ENCODE results near the gene TPP1. TPM values are rescaled to one million over a fixed set of nuclear protein-coding genes. Genes with fewer than 3 reads are reported as not detected.

Gene TPP1
- total RNA-seq, 6 experiments from 2014 or later = 62.5 to 159 (median 81.0) TPM

DNA sequence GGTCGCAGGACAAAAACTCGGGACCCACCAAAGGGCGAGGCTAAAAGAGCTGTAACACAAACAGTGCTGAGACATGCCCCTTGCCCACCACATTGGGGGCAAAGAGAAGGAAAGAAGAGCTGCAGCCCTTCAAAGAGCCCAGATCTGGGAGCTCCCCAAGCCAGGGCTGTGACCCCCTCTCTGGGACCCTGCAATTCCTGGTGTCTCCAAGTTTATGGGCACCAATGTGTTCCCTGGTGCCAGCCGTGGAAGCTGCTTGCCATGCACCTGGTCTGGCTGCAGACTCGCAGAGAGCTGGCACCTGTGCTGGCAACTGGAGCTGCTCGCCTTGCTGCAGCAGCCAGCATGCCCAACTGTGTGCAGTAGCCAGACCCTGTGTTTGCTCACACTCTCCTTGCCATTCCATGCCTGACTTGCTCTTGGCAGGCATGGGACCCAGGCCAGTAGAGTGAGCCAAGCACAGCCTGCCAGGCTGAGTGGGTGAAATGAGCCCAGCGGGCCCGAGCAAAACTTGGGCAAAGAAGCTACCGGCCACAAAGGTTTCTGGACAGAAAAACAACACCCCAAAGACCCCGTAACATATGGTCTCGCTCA, 31.8 kb downstream of the TPP1 start:
- TF ChIP-seq CTCF (IDR thresholded peaks at IDR 0.05) = no peak
- Histone ChIP-seq H3K27ac (no peak overlapping the region), H3K27me3 (no peaks in the 10 kb centered on the region), H3K9me3 (no peaks in the 10 kb centered on the region), H3K36me3 (peaks cover 0 to 2% (median 0%) of the 10 kb centered on the region in 4 donors), H3K4me1 (no peaks in the 10 kb centered on the region), H3K4me3 (no peak overlapping the region)
- intact Hi-C loops (cut with DNase I) = no loop called here
- ATAC-seq (peak; percentile 93 to 100 (median 96)), DNase-seq (peak; percentile 52 to 88 (median 81))
- 50% methylated on average over 8 of the region's 11 CpGs for WGBS (ENCODE audit: insufficient coverage, low coverage, low lambda C conversion rate, missing lambda C conversion rate)

DNA sequence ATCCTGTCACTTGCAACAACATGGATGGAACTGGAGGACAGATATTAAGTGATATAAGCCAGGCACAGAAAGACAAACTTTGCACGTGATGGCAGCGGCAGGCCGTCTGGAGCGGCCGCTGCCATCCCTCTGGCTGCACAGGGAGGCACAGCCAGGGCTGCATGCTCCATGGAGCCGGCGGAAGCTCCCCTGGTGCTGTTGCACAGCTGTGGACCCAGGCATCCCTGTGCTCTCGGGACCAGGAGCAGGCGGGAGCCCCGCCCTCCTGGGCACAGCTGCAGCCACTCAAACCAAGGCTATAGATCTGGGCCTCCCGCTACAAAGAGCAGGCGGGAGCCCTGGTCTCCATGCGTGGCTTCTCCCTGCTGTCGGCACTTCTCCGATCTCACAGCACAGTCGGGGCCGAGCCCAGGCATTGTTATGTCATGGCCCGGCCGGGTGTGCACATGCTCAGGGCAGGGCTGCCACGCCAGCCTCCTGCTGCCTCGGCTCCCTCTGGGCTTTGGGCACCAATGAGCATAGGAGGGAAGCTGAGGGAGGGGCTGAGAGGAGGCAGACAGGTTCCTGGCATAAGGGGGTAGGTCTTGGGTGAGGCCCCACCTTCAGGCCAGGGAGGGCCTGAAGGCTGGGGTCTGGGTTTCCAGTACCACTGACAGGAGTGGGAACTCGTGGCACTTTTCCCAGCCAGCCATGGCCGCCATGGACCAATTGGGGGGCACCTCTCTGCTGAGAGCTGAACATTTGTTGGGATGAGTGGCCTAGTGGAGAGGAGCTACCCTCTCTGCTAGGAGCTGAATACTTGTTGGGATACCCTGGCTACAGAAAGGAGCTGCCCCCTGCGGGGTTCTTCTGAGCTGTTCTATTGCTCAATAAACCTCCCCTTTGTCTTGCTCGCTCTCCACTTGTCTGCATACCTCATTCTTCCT, 32.5 kb downstream of the TPP1 start:
- Histone ChIP-seq H3K9me3 (no peaks in the 10 kb centered on the region), H3K27me3 (no peaks in the 10 kb centered on the region), H3K4me1 (no peaks in the 10 kb centered on the region), H3K4me3 (no peak overlapping the region), H3K27ac (no peak overlapping the region), H3K36me3 (peaks cover 0 to 2% (median 0%) of the 10 kb centered on the region in 4 donors)
- ATAC-seq (peak in 1 of 4 donors; percentile 44), DNase-seq (no peak)
- TF ChIP-seq POLR2A (IDR thresholded peaks at IDR 0.05) = no peak
- TF ChIP-seq CTCF (IDR thresholded peaks at IDR 0.05) = no peak
- WGBS (ENCODE audit: insufficient coverage, low coverage, low lambda C conversion rate, missing lambda C conversion rate) = 93% methylated on average over 3 of the region's 25 CpGs
- intact Hi-C loops (cut with DNase I) = no loop called here

DNA sequence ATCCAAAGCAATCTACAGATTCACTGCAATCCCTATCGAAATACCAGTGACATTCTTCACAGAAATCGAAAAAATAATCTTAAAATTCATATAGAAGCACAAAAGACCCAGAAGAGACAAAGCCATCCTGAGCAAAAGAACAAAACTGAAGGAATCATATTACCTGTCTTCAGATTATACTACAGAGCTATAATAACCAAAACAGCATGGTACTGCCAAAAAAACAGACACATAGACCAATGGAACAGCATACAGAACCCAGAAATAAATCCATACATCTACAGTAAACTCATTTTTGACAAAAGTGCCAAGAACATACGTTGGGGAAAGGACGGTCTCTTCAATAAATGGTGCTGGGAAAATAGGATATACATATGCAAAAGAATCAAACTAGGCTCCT, 34.7 kb downstream of the TPP1 start:
- intact Hi-C loops (cut with DNase I) = no loop called here
- Histone ChIP-seq H3K27me3 (no peaks in the 10 kb centered on the region), H3K36me3 (peaks cover 0 to 2% (median 0%) of the 10 kb centered on the region in 4 donors), H3K9me3 (no peaks in the 10 kb centered on the region), H3K4me1 (no peaks in the 10 kb centered on the region), H3K4me3 (no peak overlapping the region), H3K27ac (no peak overlapping the region)
- DNase-seq (no peak), ATAC-seq (no peak)
- 82% methylated on average over 4 of the region's 4 CpGs for WGBS (ENCODE audit: insufficient coverage, low coverage, low lambda C conversion rate, missing lambda C conversion rate)
- TF ChIP-seq CTCF (IDR thresholded peaks at IDR 0.05) = no peak
- TF ChIP-seq POLR2A (IDR thresholded peaks at IDR 0.05) = no peak

GRCh38 chr11:6583584-6583983, 35.6 kb downstream of the TPP1 start:
- Histone ChIP-seq H3K27me3 (no peaks in the 10 kb centered on the region), H3K9me3 (no peaks in the 10 kb centered on the region), H3K36me3 (peaks cover 0 to 2% (median 0%) of the 10 kb centered on the region in 4 donors), H3K27ac (no peak overlapping the region), H3K4me3 (no peak overlapping the region), H3K4me1 (no peaks in the 10 kb centered on the region)
- ATAC-seq (no peak), DNase-seq (no peak)
- WGBS (ENCODE audit: insufficient coverage, low coverage, low lambda C conversion rate, missing lambda C conversion rate) = 100% methylated on average over 1 of the region's 1 CpG
- intact Hi-C loops (cut with DNase I) = no loop called here
- TF ChIP-seq POLR2A (IDR thresholded peaks at IDR 0.05) = no peak
- no peak for TF ChIP-seq CTCF (IDR thresholded peaks at IDR 0.05)
